ENCODE data around the gene SLC25A52. TPM values are rescaled to one million over a fixed set of nuclear protein-coding genes. Genes with fewer than 3 reads are reported as not detected.

SLC25A52 gene
- total RNA-seq, 1 experiment from 2014 or later = not detected

DNA sequence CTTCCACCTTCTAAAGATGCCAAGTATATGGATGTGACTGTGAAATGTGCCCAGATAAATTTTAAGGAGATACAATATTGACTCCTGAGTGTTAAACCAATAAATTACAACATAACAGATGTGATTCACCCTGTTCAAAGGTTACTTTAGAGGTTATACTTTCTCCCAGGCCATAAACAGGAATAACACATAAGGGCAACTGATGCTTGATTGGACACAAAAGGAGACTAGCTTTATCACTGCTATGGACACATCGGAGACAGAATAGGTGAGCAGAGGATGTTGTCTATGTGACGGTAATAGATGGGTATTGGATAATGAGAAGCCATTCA lies 31.9 kb upstream of the SLC25A52 start:
- no peaks in the 10 kb centered on the region for H3K79me2 ChIP-seq (ENCODE audit: insufficient read depth, low read length)
- peak overlapping the region in 1 of 3 experiments; percentile 19; a peak in 1 of 7 replicates for H3K27ac Mint-ChIP-seq
- no peaks in the 10 kb centered on the region for H4K20me1 ChIP-seq (ENCODE audit: control insufficient read depth, insufficient read depth, insufficient read length)
- H3K4me1 ChIP-seq (ENCODE audit: insufficient read depth, low read length) = no peaks in the 10 kb centered on the region; the same call in 1 of the 2 replicates
- H4K91ac ChIP-seq (ENCODE audit: insufficient read length, low read depth, low read length) = no peak overlapping the region
- H2AFZ ChIP-seq (ENCODE audit: low read length) = no peak overlapping the region
- no peaks in the 10 kb centered on the region for H3K79me1 ChIP-seq (ENCODE audit: insufficient read depth, low read depth, low read length, poor library complexity, severe bottlenecking)
- no peaks in the 10 kb centered on the region for H3K27me3 ChIP-seq (ENCODE audit: insufficient read depth, low read length)
- no peak overlapping the region for H4K8ac ChIP-seq (replicated peaks; ENCODE audit: insufficient read length, low read depth, low read length)
- H3K4me3 Mint-ChIP-seq = no peak overlapping the region
- H4K5ac ChIP-seq (ENCODE audit: insufficient read length, low read depth, low read length) = no peak overlapping the region
- no peak overlapping the region for H3K4me2 ChIP-seq (ENCODE audit: insufficient read depth, insufficient read length, low read length)
- H3K14ac ChIP-seq (ENCODE audit: insufficient read depth, low read length) = no peak overlapping the region
- H3K23me2 ChIP-seq (ENCODE audit: insufficient read length, low read depth, low read length, poor library complexity, severe bottlenecking) = no peaks in the 10 kb centered on the region
- H2BK15ac ChIP-seq (ENCODE audit: low read depth, low read length) = no peak overlapping the region
- WGBS (ENCODE audit: extremely low coverage, insufficient read length, low lambda C conversion rate) = no CpG with 5 or more reads among the region's 2 CpGs
- no peak overlapping the region for H3K9ac ChIP-seq (ENCODE audit: extremely low read depth, insufficient read length, low read length)
- H3K9me3 ChIP-seq (ENCODE audit: control insufficient read depth, low read depth, low read length) = no peaks in the 10 kb centered on the region
- H2BK120ac ChIP-seq (ENCODE audit: low read depth, low read length, poor library complexity, severe bottlenecking) = no peak overlapping the region
- no peak overlapping the region for H3K27ac ChIP-seq (ENCODE audit: insufficient read length, low read depth, low read length)
- no peak overlapping the region for H2BK20ac ChIP-seq (ENCODE audit: low read depth, low read length, poor library complexity, severe bottlenecking)
- H2BK5ac ChIP-seq (ENCODE audit: insufficient read length, low read length) = no peak overlapping the region
- no peaks in the 10 kb centered on the region for H3K27me3 Mint-ChIP-seq (ENCODE audit: low read depth)
- no peak overlapping the region for H2AK5ac ChIP-seq (ENCODE audit: insufficient read length, low read length)
- no peak overlapping the region for H3T11ph ChIP-seq (ENCODE audit: low read length)
- H3K23ac ChIP-seq (ENCODE audit: insufficient read length, low read depth, low read length) = no peak overlapping the region
- H3K9me3 Mint-ChIP-seq = no peaks in the 10 kb centered on the region; a peak in 1 of 5 replicates
- TF ChIP-seq, protein P1, sequence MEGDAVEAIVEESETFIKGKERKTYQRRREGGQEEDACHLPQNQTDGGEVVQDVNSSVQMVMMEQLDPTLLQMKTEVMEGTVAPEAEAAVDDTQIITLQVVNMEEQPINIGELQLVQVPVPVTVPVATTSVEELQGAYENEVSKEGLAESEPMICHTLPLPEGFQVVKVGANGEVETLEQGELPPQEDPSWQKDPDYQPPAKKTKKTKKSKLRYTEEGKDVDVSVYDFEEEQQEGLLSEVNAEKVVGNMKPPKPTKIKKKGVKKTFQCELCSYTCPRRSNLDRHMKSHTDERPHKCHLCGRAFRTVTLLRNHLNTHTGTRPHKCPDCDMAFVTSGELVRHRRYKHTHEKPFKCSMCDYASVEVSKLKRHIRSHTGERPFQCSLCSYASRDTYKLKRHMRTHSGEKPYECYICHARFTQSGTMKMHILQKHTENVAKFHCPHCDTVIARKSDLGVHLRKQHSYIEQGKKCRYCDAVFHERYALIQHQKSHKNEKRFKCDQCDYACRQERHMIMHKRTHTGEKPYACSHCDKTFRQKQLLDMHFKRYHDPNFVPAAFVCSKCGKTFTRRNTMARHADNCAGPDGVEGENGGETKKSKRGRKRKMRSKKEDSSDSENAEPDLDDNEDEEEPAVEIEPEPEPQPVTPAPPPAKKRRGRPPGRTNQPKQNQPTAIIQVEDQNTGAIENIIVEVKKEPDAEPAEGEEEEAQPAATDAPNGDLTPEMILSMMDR (conservative IDR thresholded peaks at IDR 0.05) = no peak
- H3K36me3 Mint-ChIP-seq (ENCODE audit: insufficient read depth in 1 of 3, low read depth in 3 of 3) = no peaks in the 10 kb centered on the region; a peak in 1 of 7 replicates
- H3K56ac ChIP-seq (ENCODE audit: insufficient read length, low read depth, low read length) = no peak overlapping the region
- no peak for DNase-seq
- no peak overlapping the region for H3K4ac ChIP-seq (ENCODE audit: low read depth, low read length)
- no peak overlapping the region for H3K18ac ChIP-seq (ENCODE audit: insufficient read length, low read depth, low read length)
- no peak overlapping the region for H2BK12ac ChIP-seq (ENCODE audit: insufficient read length, low read depth, low read length)
- H3K4me1 Mint-ChIP-seq = peaks cover 0 to 8% of the 10 kb centered on the region in 2 experiments; a peak in 2 of 4 replicates
